GM18499 (cell line): ENCODE data around the gene KCTD19.
"Not testable (repeated sequence)": the region's sequence is repeated elsewhere in the genome, so short reads cannot be mapped to it uniquely, and the experiment has no call there.

Experiments used
- ATAC-seq: cut with Tn5 transposase; IDR thresholded peaks from one replicate; pipeline ENCODE4 v1.9.1; 2021; ENCODE audit warnings: moderate number of reproducible peaks; ENCODE audit not compliant: insufficient read depth, unreplicated experiment

KCTD19 gene

DNA sequence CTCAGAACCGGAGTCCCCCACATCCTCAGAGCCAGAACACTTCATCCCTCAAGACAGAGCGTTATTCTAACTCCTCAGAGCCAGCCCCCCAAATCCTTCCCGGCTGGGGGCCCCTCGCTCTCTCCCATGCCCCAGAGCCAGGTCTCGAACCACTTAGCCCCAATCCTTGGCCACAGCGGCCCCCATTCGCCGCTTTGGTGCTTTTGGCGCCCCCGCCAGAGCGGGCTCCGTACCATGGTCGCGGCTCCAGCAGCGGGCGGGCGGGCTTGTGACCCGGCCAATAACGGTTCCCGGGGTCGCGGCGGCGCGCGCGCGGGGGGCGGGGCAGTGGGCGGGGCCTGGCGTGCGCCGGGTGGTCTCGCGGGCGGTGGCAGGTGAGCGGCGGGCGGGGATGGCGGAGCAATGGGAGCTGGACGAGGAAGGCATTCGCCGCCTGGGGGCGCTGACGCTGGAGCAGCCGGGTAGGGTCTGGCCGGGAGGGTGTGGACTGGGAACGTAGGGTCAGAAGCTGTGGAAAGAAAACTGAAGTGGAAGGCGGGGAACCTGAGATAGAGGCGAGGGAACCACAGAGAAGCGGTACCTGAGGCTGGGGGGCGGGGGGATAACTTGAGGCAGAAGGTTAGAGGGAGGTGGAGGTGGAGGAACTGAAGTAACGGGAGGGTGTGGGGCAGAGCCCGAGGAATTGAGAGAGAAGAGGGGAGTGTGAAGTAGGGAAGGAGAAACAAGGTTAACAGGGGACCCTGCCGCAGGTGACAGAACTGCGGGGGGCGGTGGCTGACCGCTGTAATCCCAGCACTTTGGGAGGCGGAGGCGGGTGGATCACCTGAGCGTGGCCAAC, at the start of gene KCTD19, which contains the start of gene LRRC36:
KCTD19 (minus strand) TSS at position 270 of the 838 bp plus-strand sequence; CDS start at position 236, 34 bp downstream.
LRRC36 (plus strand) TSS at position 344 of the 838 bp plus-strand sequence; CDS start at position 392, 48 bp downstream.
- no peak for ATAC-seq

- not testable (repeated sequence) for ATAC-seq
These were observed 49.5 kb upstream of the KCTD19 start for GRCh38 chr16:67376012-67376411.

DNA sequence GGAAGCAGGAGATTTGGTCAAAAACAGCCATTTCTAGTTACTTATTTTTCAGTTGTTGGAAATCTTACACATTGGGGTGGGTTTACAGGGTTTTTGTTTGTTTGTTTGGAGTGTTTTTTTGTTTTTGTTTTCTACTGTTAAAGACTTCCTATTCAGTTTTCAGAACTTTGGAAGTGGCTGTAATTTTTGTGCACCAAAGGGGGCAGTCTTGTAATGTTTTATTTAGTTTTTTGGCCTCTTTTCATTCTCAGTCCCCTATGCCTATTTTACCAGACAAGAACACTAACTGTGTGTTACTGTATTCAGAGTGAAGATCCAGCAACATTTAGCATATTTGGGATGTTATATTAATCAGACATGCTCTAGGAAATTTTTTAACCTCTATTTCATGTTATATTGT, 46.1 kb upstream of the KCTD19 start:
- ATAC-seq, result no peak

DNA sequence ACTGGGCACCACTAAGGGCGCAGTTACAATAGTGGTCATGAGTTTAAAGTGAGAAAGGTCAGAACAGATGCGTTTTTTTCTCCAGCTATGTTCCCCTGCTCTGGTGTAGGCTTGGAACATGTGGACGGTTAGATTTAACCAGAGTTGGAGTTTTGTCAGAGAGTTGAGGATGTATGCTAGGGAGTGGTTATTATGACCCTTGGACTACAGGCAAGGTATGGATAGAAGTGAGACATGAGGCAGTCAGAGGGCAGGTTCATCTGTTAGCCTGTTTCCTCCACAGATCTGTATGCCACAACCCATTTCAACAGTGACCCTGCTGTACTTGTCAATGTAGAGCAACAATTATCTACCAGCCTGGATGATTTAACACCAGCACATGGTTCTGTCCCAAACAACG, 44.1 kb upstream of the KCTD19 start:
- ATAC-seq, result no peak

- no peak for ATAC-seq
These were observed 38.2 kb upstream of the KCTD19 start for GRCh38 chr16:67364600-67365235.

DNA sequence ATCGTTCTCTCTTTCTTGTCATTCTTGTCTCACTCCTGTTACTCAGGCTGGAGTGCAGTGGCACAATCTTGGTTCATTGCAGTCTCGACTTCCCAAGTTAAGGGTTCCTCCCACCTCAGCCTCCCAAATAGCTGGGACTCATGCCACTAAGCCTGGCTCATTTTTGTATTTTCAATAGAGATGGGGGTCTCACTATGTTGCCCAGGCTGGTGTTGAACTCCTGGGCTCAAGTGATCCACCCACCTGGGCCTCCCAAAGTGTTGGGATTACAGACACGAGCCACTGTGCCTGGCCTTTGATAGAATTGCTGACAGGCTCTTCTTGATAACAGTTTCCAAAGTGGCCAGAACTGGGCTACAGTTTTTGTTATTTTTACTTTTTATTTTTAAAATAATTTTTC, 34.5 kb upstream of the KCTD19 start:
- ATAC-seq, result no peak

GRCh38 chr16:67359540-67360269, 33.2 kb upstream of the KCTD19 start:
- not testable (repeated sequence) for ATAC-seq

DNA sequence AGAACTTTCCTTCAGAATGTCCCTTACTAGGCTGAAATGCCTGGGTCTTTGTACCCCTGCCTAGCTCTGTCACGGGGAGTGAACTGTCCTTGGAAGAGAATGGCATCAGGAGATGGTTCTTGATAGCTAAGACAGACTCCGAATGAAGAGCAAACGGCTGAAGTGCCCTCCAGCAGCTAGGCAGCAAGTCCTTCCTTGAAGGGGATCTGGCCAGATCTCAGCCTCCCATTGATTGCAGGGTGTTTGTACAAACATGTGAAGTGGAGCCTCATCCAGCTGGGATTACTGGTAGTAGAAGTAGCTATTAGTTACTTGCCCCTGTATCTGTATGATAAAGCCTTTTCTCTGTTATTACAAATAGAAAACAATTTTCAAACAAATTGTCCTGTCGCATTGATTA, 31.0 kb upstream of the KCTD19 start:
- no peak for ATAC-seq

GRCh38 chr16:67356396-67356795, 29.9 kb upstream of the KCTD19 start:
- no peak for ATAC-seq

DNA sequence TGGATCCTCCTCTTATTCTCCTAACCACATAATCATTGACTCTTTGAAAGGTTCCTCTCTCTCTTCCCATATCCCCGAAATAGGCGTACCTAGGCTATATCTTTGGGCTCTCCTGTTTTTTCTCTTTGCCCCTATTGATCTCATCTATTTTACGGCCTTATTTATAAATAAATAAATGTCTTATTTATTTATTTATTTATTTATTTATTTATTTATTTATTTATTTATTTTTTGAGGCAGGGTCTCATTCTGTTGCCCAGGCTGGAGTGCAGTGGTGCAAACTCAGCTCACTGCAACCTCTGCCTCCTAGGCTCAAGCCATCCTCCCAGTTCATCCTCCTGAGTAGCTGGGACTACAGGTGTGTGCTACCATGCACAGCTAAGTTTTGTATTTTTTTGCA, 25.9 kb upstream of the KCTD19 start:
- ATAC-seq, result not testable (repeated sequence)

- ATAC-seq, result no peak
These were observed 23.8 kb upstream of the KCTD19 start for GRCh38 chr16:67350324-67350723.

DNA sequence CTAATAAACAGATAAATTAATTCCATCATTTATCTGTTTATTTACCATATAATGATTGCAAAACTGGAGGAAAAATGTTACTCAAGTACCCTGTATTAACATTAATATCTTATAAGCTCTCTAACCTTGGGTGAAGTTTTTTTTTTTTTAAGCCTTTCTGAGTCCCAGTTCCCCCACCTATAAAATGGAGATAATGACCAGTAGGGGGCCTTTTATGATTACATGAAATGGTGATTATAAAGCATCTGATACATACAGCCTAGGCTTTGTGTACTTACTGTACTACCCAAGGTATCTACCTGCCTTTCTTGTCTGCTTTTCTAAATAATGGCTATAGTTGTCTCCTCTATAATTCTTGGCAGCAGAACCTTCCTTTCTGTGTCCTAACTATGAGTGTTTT, 22.6 kb upstream of the KCTD19 start:
- ATAC-seq, result no peak

DNA sequence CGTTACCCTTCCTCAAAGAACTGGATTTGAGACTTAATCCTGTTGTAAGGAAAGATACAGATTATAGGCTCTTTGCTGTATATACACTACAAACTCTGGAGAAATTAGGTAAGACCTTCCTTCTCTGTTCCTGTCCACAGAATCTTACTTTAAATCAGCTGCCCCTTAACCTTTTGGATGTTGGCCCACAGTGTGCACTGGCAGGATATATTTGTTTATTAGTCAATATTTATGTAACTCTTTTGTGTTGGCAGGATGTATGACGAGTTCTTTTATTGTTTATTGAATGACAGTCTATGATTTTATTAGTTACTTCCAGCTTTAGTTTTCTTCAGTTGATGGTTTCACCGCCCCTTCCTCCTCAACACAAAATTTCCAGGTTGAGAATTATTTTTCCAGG, 19.8 kb upstream of the KCTD19 start:
- no peak for ATAC-seq

DNA sequence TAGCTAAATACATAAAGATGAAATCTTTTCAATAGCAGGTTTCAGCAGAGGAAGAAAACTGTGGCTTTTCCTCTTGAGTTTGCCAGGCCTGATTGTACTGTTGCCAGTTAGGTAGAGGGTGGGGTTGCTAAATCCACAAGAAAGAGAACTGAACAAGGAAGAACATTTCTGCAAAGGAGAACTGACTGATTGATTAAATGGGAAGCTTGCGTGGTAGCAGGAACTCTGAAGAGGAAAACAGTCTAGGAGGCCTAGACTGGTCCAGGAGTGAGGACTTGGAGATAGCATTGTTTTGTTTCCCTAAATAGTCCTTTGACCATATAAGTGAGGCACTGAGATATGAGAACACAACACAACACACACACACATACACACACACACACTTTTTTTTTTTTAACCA, 18.9 kb upstream of the KCTD19 start:
- ATAC-seq, result no peak

DNA sequence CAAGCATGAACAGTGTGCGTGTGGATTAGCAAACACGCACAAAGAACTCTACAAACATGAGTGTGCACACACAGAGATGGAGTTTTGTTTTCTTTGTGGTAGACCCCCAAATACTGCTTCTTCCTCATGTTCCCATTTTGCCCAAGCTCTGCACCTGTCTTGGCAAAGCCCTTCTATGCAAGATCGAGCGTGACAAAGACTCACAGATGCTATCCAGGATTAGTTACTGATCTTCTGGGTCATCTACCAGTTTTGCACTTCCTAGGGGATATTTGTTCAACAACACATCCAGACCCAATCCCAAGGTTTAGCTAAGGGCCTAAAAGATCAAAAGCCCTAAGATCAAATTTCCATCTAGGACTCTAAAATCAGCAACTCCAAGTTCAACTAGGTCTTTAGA, 16.1 kb upstream of the KCTD19 start:
- no peak for ATAC-seq

DNA sequence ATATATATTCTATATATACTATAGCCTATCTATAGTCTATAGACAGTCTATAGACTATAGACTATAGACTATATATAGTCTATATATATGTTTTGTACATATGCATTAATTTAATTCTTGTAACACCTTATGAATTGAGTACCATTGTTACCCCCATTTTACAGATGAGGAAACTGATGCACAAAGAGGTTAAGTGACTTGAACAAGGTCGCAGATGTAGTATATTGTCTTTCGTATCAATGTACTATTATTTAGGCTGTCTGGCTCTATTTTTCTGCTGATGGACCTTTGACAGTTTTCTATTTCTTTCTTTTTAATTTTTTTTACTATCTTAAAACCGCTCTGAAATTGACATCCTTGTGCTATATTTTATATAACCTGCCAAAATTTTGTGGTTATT, 14.7 kb upstream of the KCTD19 start:
- ATAC-seq, result no peak

- ATAC-seq, result no peak
These were observed 12.9 kb upstream of the KCTD19 start for GRCh38 chr16:67339453-67339852.

DNA sequence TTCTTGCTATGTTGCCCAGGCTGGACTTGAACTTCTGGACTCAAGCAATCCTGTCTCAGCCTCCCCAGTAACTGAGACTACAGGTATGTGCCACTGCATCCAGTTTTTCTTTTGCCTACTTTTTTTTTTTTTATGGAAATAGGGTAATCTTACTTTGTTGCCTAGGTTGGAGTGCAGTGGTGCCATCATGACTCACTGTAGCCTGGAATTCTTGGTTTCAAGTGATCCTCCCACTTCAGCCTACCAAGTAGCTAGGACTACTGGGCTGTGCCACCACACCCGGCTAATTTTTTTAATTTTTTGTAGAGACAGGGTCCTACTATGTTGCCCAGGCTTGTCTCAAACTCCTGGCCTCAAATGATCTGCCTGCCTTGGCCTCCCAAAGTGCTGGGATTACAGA, 10.1 kb upstream of the KCTD19 start:
- ATAC-seq, result no peak

DNA sequence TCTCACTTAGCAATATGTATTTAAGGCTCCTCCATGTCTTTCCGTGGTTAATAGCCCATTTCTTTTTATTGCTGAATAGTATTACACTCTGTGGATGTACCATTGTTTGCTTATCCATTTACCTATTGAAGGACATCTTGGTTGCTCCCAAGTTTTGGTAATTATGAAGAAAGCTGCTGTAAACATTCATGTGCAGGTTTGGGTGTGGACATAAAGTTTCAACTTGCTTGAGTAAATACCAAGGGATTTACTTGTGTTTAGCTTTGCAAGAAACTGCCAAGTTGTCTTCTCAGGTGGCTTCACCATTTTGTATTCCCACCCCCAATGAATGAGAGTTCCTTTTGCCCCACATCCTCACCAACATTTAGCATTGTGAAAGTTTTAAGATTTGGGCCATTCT, 9.6 kb upstream of the KCTD19 start:
- ATAC-seq, result no peak

GRCh38 chr16:67333315-67333714, 6.8 kb upstream of the KCTD19 start:
- no peak for ATAC-seq

GRCh38 chr16:67329901-67330300, 3.4 kb upstream of the KCTD19 start:
- no peak for ATAC-seq
